Measurements from ENCODE around the gene AMDHD1. TPM values are rescaled to one million over a fixed set of nuclear protein-coding genes. Genes with fewer than 3 reads are reported as not detected.

AMDHD1 gene
- total and polyA plus RNA-seq, 10 of the 15 experiments (the other 5 are each of a cell fraction or from before 2014, with no cell fraction given): 0.04 to 0.28 (median 0.13) TPM; not detected in 4

GRCh38 chr12:95974358-95974757 lies 31.2 kb downstream of the AMDHD1 start:
- intact Hi-C loops (cut with micrococcal nuclease; ENCODE audit: unreplicated experiment) (no loop called here), in situ Hi-C loops (cut with MboI) (no loop called here)
- Histone ChIP-seq H2AFZ (ENCODE audit: control insufficient read depth, low read depth, low read length) (no peak overlapping the region), H3K27ac (ENCODE audit: control insufficient read depth, insufficient read depth) (no peak overlapping the region), H3K4me2 (ENCODE audit: control insufficient read depth, insufficient read depth) (no peak overlapping the region), H3K4me1 (ENCODE audit: control insufficient read depth, insufficient read depth, low read length) (no peaks in the 10 kb centered on the region), H4K20me1 (ENCODE audit: control insufficient read depth, insufficient read depth) (no peaks in the 10 kb centered on the region), H3K4me3 (no peak overlapping the region), H3K36me3 (ENCODE audit: control insufficient read depth in 2 of 2, insufficient read depth in 2 of 2, low read length in 1 of 2) (no peaks in the 10 kb centered on the region), H3K79me2 (ENCODE audit: control insufficient read depth, insufficient read depth, low read length) (no peaks in the 10 kb centered on the region), H3K9ac (ENCODE audit: control insufficient read depth, insufficient read depth, low read length) (no peak overlapping the region), H3K9me3 (replicated peaks; ENCODE audit: control insufficient read depth, insufficient read depth, low read length) (no peaks in the 10 kb centered on the region), H3K27me3 (replicated peaks in 1 of 2; ENCODE audit: control insufficient read depth in 2 of 2, insufficient read depth in 2 of 2, low read length in 1 of 2) (no peaks in the 10 kb centered on the region; a peak in 1 of 4 replicates)
- POLR2A ChIA-PET: no interaction called here
- CTCF ChIA-PET: interaction anchor here (0.6 kb wide), 1 partner anchor 361 kb away, joined by 3 read pairs; no protein-coding TSS in a partner anchor
- SMC1A ChIA-PET (ENCODE audit: uncharacterized antibody, unreplicated experiment): no interaction called here
- DNase-seq (ENCODE audit: low read depth, low spot score) (no peak), ATAC-seq (no peak), FAIRE-seq (no peak)
- no TSS peak for BruUV-seq (replicated peaks)
- WGBS (ENCODE audit: insufficient coverage, insufficient replicate concordance, low lambda C conversion rate, missing lambda C conversion rate): 59% methylated on average over 2 of the region's 2 CpGs
- RAD21 ChIA-PET (ENCODE audit: unreplicated experiment): no interaction called here
- TF ChIP-seq MLLT1 (IDR thresholded peaks at IDR 0.05): no peak
- no peak for TF ChIP-seq FOXK2 (IDR thresholded peaks at IDR 0.05)
- TF ChIP-seq TCF3 (IDR thresholded peaks at IDR 0.05; ENCODE audit: borderline replicate concordance, insufficient read depth, low read depth, low read length): no peak
- no peak for TF ChIP-seq CUX1 (IDR thresholded peaks at IDR 0.05; ENCODE audit: insufficient replicate concordance, low read depth, low read length)
- TF ChIP-seq RAD21 (IDR thresholded peaks at IDR 0.05; ENCODE audit: insufficient read depth, low read depth, low read length): no peak
- TF ChIP-seq NR2C2 (IDR thresholded peaks at IDR 0.05; ENCODE audit: borderline replicate concordance, control insufficient read depth, insufficient read length, low read depth): no peak
- TF ChIP-seq ZNF274 (IDR thresholded peaks at IDR 0.05; ENCODE audit: insufficient read depth, insufficient read length): no peak
- no peak for TF ChIP-seq ETV6 (conservative IDR thresholded peaks at IDR 0.05 in 1 of 2, IDR thresholded peaks at IDR 0.05 in 1 of 2; ENCODE audit: borderline replicate concordance in 1 of 2, low read depth in 1 of 2)
- TF ChIP-seq RFX5 (IDR thresholded peaks at IDR 0.05; ENCODE audit: low read depth, low read length): no peak
- no peak for TF ChIP-seq NFYB (IDR thresholded peaks at IDR 0.05; ENCODE audit: insufficient read depth, low read depth, low read length)
- no peak for TF ChIP-seq E4F1 (IDR thresholded peaks at IDR 0.05; ENCODE audit: borderline replicate concordance, partially characterized antibody)

Data from GM12878 (cell line).